Loucy (cell line): ENCODE data around the gene IRF6.
"Not testable (repeated sequence)": the region's sequence is repeated elsewhere in the genome, so short reads cannot be mapped to it uniquely, and the experiment has no call there.

ENCODE experiments used
- H2AFZ ChIP-seq: fragments of 200-600 bp; sonication (generic); 2 replicates; pipeline ENCODE4 v1.6.0; 2016; ENCODE audit warnings: antibody characterized with exemption, mild to moderate bottlenecking, low read length, moderate library complexity
- H3F3A ChIP-seq: fragments of 200-600 bp; 2 replicates; pipeline ENCODE4 v1.6.0; 2016; ENCODE audit warnings: antibody characterized with exemption, low read depth, mild to moderate bottlenecking
- H3K27me3 ChIP-seq: fragments of 200-600 bp; sonication (generic); 2 replicates; pipeline ENCODE4 v1.6.1; 2014; ENCODE audit warnings: low read length, mild to moderate bottlenecking; ENCODE audit not compliant: insufficient read depth, poor library complexity, severe bottlenecking
- H3K36me3 ChIP-seq: fragments of 200-600 bp; sonication (generic); 2 replicates; pipeline ENCODE4 v1.6.1; 2016; ENCODE audit warnings: low read length; ENCODE audit not compliant: insufficient read depth
- H3K4me1 ChIP-seq: fragments of 200-600 bp; sonication (generic); 2 replicates; pipeline ENCODE4 v1.5.1; 2014; ENCODE audit warnings: low read length, mild to moderate bottlenecking; ENCODE audit not compliant: insufficient read depth, poor library complexity, severe bottlenecking
- H3K4me2 ChIP-seq: fragments of 200-600 bp; sonication (generic); 2 replicates; pipeline ENCODE4 v1.6.0; 2014; ENCODE audit warnings: antibody characterized with exemption, low read length, low read depth, mild to moderate bottlenecking; ENCODE audit not compliant: poor library complexity, severe bottlenecking
- H3K4me3 ChIP-seq: fragments of 200-600 bp; sonication (generic); 2 replicates; pipeline ENCODE4 v1.5.1; 2014; ENCODE audit warnings: low read length, mild to moderate bottlenecking, mixed read lengths; ENCODE audit not compliant: poor library complexity, severe bottlenecking
- H3K79me2 ChIP-seq: fragments of 200-600 bp; sonication (generic); 2 replicates; pipeline ENCODE4 v1.6.1; 2014; ENCODE audit warnings: low read length; ENCODE audit not compliant: insufficient read depth
- H3K9ac ChIP-seq: fragments of 200-600 bp; sonication (generic); 2 replicates; pipeline ENCODE4 v1.6.0; 2014; ENCODE audit warnings: mild to moderate bottlenecking, low read depth, low read length, moderate library complexity; ENCODE audit not compliant: poor library complexity, severe bottlenecking
- H3K9me2 ChIP-seq: fragments of 200-600 bp; sonication (generic); replicated peaks from 2 replicates; pipeline ENCODE4 v1.6.1; 2016; ENCODE audit warnings: low read depth, low read length, mixed read lengths
- H3K9me3 ChIP-seq: fragments of 200-600 bp; sonication (generic); 2 replicates; pipeline ENCODE4 v1.6.1; 2014; ENCODE audit warnings: mild to moderate bottlenecking, antibody characterized with exemption, low read length, low read depth; ENCODE audit not compliant: insufficient read depth
- H4K20me1 ChIP-seq: fragments of 200-600 bp; sonication (generic); 2 replicates; pipeline ENCODE4 v1.6.0; 2014; ENCODE audit warnings: antibody characterized with exemption, low read length, mild to moderate bottlenecking; ENCODE audit not compliant: insufficient read depth, poor library complexity, severe bottlenecking
- EZH2phosphoT487 ChIP-seq: fragments of 200-600 bp; IDR thresholded peaks from 2 replicates; pipeline ENCODE4 v1.6.1; 2018; ENCODE audit warnings: antibody characterized with exemption, mild to moderate bottlenecking, moderate library complexity, borderline replicate concordance
- TF ChIP-seq, protein P1 (sequence below): fragments of 200-600 bp; sonication (generic); conservative IDR thresholded peaks from 2 replicates; pipeline ENCODE4 v1.5.1; 2014; ENCODE audit warnings: mild to moderate bottlenecking, antibody characterized with exemption, low read length

The IRF6 gene

DNA sequence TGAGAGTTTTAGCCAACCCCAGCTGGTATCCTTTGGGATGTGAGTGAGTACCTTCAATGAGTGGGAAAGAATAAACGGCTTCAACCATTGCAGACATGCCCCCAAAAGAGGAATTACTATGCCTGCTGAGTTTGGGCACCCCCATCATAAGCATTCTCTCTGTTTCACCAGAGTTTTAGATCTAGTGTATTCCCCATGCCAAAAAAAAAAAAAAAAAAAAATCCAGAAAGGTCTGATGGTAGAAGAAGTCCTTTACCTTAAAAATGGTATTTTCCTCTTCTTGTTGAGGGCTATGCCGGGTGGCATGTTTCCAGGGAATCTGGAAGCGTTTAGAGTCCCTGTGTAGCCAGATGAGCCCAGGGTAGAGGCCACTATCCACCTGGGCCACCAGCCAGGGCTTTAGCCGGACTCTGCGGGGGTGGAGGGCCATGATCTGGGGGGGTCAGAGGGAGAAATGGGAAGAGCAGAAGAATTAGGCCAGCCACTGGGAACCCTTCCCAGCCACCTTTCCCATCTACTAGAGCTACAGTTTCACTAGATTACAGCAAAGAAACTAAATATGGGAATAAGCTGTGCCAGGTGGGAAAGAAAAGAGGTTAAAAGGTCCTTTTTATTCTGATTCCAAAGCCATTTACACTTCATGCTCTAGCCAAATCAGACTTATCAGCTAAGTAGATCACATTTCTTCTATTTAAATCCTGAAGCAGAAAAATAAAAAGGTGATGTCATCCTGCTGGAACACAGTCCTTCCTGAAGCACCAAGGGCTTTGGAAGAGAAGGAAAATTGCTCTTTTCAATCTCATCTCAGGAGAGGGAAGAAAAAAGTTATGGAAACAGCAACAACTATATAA is 4.7 kb downstream of the IRF6 start:
- no peak overlapping the region for H3K4me2 ChIP-seq
- TF ChIP-seq EZH2phosphoT487 = no peak
- TF ChIP-seq, protein P1, sequence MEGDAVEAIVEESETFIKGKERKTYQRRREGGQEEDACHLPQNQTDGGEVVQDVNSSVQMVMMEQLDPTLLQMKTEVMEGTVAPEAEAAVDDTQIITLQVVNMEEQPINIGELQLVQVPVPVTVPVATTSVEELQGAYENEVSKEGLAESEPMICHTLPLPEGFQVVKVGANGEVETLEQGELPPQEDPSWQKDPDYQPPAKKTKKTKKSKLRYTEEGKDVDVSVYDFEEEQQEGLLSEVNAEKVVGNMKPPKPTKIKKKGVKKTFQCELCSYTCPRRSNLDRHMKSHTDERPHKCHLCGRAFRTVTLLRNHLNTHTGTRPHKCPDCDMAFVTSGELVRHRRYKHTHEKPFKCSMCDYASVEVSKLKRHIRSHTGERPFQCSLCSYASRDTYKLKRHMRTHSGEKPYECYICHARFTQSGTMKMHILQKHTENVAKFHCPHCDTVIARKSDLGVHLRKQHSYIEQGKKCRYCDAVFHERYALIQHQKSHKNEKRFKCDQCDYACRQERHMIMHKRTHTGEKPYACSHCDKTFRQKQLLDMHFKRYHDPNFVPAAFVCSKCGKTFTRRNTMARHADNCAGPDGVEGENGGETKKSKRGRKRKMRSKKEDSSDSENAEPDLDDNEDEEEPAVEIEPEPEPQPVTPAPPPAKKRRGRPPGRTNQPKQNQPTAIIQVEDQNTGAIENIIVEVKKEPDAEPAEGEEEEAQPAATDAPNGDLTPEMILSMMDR = no peak

DNA sequence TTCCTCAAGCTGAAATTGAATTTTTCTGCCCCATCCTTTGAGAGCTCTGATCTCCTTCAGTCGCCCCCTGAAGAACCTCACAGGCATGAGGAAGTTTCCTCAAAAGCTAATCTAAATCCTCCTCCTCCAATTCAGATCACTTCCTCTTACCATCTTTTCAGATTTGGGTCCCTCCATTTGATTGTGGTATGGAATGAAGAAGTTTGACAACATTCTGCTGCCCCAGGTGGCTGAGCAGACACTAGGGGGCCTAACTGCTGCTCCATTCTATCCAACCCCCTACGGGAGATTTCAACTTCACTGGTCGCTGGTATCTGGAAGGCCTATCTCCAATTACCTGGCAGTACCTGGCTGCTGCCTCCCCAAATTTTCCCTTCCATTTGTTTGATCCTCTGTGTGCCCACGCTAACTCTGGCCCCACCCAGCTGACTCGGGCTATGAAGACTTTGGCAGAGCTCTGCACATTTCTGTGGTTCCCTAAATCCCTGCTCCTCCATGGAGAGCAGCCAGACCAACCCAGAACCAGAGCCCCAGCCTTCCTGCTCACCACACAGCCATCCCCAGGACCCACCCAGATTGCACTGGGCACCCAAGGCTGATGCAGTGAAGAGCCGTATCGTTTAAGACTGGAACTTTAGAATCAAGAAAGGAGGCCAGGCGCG is 7.8 kb downstream of the IRF6 start:
- Histone ChIP-seq H3F3A (no peaks in the 10 kb centered on the region), H3K9me3 (no peaks in the 10 kb centered on the region), H3K36me3 (no peaks in the 10 kb centered on the region), H3K9ac (no peak overlapping the region), H3K79me2 (no peaks in the 10 kb centered on the region), H4K20me1 (no peaks in the 10 kb centered on the region), H3K4me1 (no peaks in the 10 kb centered on the region), H3K27me3 (peaks cover 55% of the 10 kb centered on the region), H3K9me2 (no peaks in the 10 kb centered on the region), H2AFZ (no peak overlapping the region), H3K4me2 (no peak overlapping the region), H3K4me3 (no peak overlapping the region)
- TF ChIP-seq EZH2phosphoT487 = no peak
- TF ChIP-seq, protein P1 = peak; percentile 57

More for the DNA sequence above, 4.7 kb downstream of the IRF6 start:
- no peaks in the 10 kb centered on the region for H3F3A ChIP-seq
- H3K4me3 ChIP-seq = no peak overlapping the region
- peaks cover 36% of the 10 kb centered on the region for H3K27me3 ChIP-seq
- H3K36me3 ChIP-seq = no peaks in the 10 kb centered on the region
- H3K4me1 ChIP-seq = no peaks in the 10 kb centered on the region
- no peaks in the 10 kb centered on the region for H3K9me2 ChIP-seq
- no peak overlapping the region for H2AFZ ChIP-seq
- no peaks in the 10 kb centered on the region for H4K20me1 ChIP-seq
- H3K79me2 ChIP-seq = no peaks in the 10 kb centered on the region
- no peak overlapping the region for H3K9ac ChIP-seq
- H3K9me3 ChIP-seq = no peaks in the 10 kb centered on the region

DNA sequence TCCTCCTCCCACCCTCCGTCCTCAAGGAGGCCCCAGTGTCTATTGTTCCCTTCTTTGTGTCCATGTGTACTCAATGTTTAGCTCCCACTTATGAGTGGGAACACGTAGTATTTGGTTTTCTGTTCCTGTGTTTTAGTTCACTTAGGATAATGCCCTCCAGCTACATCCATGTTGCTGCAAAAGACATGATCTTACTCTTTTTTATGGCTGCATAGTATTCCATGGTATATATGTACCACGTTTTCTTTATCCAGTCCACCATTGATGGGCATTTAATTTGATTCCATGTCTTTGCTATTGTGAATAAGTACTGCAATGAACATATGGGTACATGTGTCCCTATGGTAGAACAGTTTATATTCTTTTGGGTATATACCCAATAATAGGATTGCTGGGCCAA is 12.2 kb downstream of the IRF6 start:
- H3K27me3 ChIP-seq = peaks cover 71% of the 10 kb centered on the region
- H3K79me2 ChIP-seq, H3K36me3 ChIP-seq, H3K9me3 ChIP-seq, H3K9ac ChIP-seq, H4K20me1 ChIP-seq, H3K4me1 ChIP-seq, H2AFZ ChIP-seq, H3K4me3 ChIP-seq, H3K4me2 ChIP-seq, H3F3A ChIP-seq, H3K9me2 ChIP-seq: not testable (repeated sequence)
